OCI-LY3 (cell line): ENCODE results near the gene CPTP.

Experiments
- H2AFZ ChIP-seq: fragments of 200-600, 300-600 bp; shearing (Covaris generic); 2 replicates; pipeline ENCODE4 v1.6.0; 2014; ENCODE audit warnings: antibody characterized with exemption, low read depth, low read length
- H3K27ac ChIP-seq: fragments of 200-600, 300-600 bp; sonication (generic); 2 replicates; pipeline ENCODE4 v1.5.1; 2014; ENCODE audit warnings: mild to moderate bottlenecking, low read length, moderate library complexity, mixed read lengths
- H3K27me3 ChIP-seq: fragments of 200-600, 300-600 bp; sonication (generic); 2 replicates; pipeline ENCODE4 v1.6.1; 2014; ENCODE audit warnings: low read depth, low read length, mixed read lengths
- H3K36me3 ChIP-seq: fragments of 200-600, 300-600 bp; sonication (generic); replicated peaks from 2 replicates; pipeline ENCODE3; 2014; ENCODE audit warnings: low read depth, low read length, mixed read lengths
- H3K4me1 ChIP-seq: fragments of 300-600, 200-600 bp; sonication (generic); 2 replicates; pipeline ENCODE4 v1.6.1; 2014; ENCODE audit warnings: low read length, mixed read lengths
- H3K4me2 ChIP-seq: fragments of 200-600, 300-600 bp; sonication (generic); 2 replicates; pipeline ENCODE4 v1.6.1; 2014; ENCODE audit warnings: low read length, mixed read lengths
- H3K4me3 ChIP-seq: fragments of 300-600, 200-600 bp; sonication (generic); 2 replicates; pipeline ENCODE4 v1.5.1; 2014; ENCODE audit warnings: antibody characterized with exemption, mild to moderate bottlenecking, low read length, moderate library complexity
- H3K79me2 ChIP-seq: fragments of 300-600, 200-600 bp; shearing (Covaris generic); 2 replicates; pipeline ENCODE4 v1.6.1; 2014; ENCODE audit warnings: mild to moderate bottlenecking, low read length, mixed read lengths
- H3K9ac ChIP-seq: fragments of 300-600, 200-600 bp; shearing (Covaris generic); 2 replicates; pipeline ENCODE4 v1.6.0; 2014; ENCODE audit warnings: mild to moderate bottlenecking, low read length, moderate library complexity
- H3K9me3 ChIP-seq: fragments of 200-600, 300-600 bp; shearing (Covaris generic); 2 replicates; pipeline ENCODE4 v1.6.1; 2014; ENCODE audit warnings: low read length, mixed read lengths; ENCODE audit not compliant: insufficient read depth
- H4K20me1 ChIP-seq: fragments of 200-600, 300-600 bp; sonication (generic); 2 replicates; pipeline ENCODE4 v1.6.1; 2016; ENCODE audit warnings: low read length, mixed read lengths; ENCODE audit not compliant: insufficient read depth
- CTCF ChIP-seq: fragments of 200-600, 300-600 bp; sonication (generic); IDR thresholded peaks from 2 replicates; pipeline ENCODE4 v1.5.1; 2014; ENCODE audit warnings: antibody characterized with exemption, low read length, low read depth
- EZH2phosphoT487 ChIP-seq: fragments of 200-600 bp; shearing (Covaris generic); IDR thresholded peaks from 2 replicates; pipeline ENCODE4 v1.6.1; 2018; ENCODE audit warnings: antibody characterized with exemption, mixed run types, low read depth

Gene CPTP

GRCh38 chr1:1332774-1333480 lies 8.3 kb downstream of the CPTP start:
- TF ChIP-seq CTCF: no peak
- no peak for TF ChIP-seq EZH2phosphoT487
- Histone ChIP-seq H3K4me2 (no peak overlapping the region), H3K79me2 (no peaks in the 10 kb centered on the region), H3K4me1 (no peaks in the 10 kb centered on the region), H3K27me3 (no peaks in the 10 kb centered on the region), H3K9me3 (no peaks in the 10 kb centered on the region), H3K4me3 (no peak overlapping the region), H2AFZ (no peak overlapping the region), H3K9ac (no peak overlapping the region), H3K27ac (no peak overlapping the region), H4K20me1 (no peaks in the 10 kb centered on the region), H3K36me3 (peaks cover 4% of the 10 kb centered on the region)

- no peak overlapping the region for H3K27ac ChIP-seq
- H3K9me3 ChIP-seq: no peaks in the 10 kb centered on the region
- H3K4me2 ChIP-seq: no peak overlapping the region
- TF ChIP-seq EZH2phosphoT487 (no peak), CTCF (no peak)
- H3K4me1 ChIP-seq: no peaks in the 10 kb centered on the region
- no peak overlapping the region for H3K9ac ChIP-seq
- H2AFZ ChIP-seq: no peak overlapping the region
- H3K4me3 ChIP-seq: no peak overlapping the region
- H3K27me3 ChIP-seq: no peaks in the 10 kb centered on the region
- H4K20me1 ChIP-seq: no peaks in the 10 kb centered on the region
- no peaks in the 10 kb centered on the region for H3K79me2 ChIP-seq
- H3K36me3 ChIP-seq: peaks cover 4% of the 10 kb centered on the region
Measured at GRCh38 chr1:1333551-1334241, 9.1 kb downstream of the CPTP start.

- H3K27me3 ChIP-seq: no peaks in the 10 kb centered on the region
- H3K4me2 ChIP-seq: no peak overlapping the region
- no peaks in the 10 kb centered on the region for H4K20me1 ChIP-seq
- no peak overlapping the region for H3K27ac ChIP-seq
- H3K4me3 ChIP-seq: no peak overlapping the region
- no peak overlapping the region for H2AFZ ChIP-seq
- H3K36me3 ChIP-seq: no peaks in the 10 kb centered on the region
- H3K79me2 ChIP-seq: no peaks in the 10 kb centered on the region
- H3K9ac ChIP-seq: no peak overlapping the region
- no peaks in the 10 kb centered on the region for H3K4me1 ChIP-seq
- no peaks in the 10 kb centered on the region for H3K9me3 ChIP-seq
- no peak for TF ChIP-seq EZH2phosphoT487
- no peak for TF ChIP-seq CTCF
Measured at GRCh38 chr1:1334835-1335234, 10.2 kb downstream of the CPTP start.

GRCh38 chr1:1335283-1335682 lies 10.7 kb downstream of the CPTP start:
- Histone ChIP-seq H3K79me2 (no peaks in the 10 kb centered on the region), H4K20me1 (no peaks in the 10 kb centered on the region), H3K9ac (no peak overlapping the region), H3K4me1 (no peaks in the 10 kb centered on the region), H3K36me3 (no peaks in the 10 kb centered on the region), H3K9me3 (no peaks in the 10 kb centered on the region), H2AFZ (no peak overlapping the region), H3K4me3 (no peak overlapping the region), H3K27me3 (no peaks in the 10 kb centered on the region), H3K27ac (no peak overlapping the region), H3K4me2 (no peak overlapping the region)
- TF ChIP-seq CTCF (no peak), EZH2phosphoT487 (no peak)
